Stimulated activated CD4-positive, alpha-beta T cell treated with anti-CD3 and anti-CD28 coated beads, Interleukin-2, amount 100 ng/mL, for 48 hours (primary cell): Measurements from ENCODE around the gene ZNF224.
"Not testable (repeated sequence)": the region's sequence is repeated elsewhere in the genome, so short reads cannot be mapped to it uniquely, and the experiment has no call there.

Source experiments
- DNase-seq, 2 donors: peaks; one replicate each; pipeline ENCODE4 v3.0.0-alpha.2; 2020

ZNF224 gene

DNA sequence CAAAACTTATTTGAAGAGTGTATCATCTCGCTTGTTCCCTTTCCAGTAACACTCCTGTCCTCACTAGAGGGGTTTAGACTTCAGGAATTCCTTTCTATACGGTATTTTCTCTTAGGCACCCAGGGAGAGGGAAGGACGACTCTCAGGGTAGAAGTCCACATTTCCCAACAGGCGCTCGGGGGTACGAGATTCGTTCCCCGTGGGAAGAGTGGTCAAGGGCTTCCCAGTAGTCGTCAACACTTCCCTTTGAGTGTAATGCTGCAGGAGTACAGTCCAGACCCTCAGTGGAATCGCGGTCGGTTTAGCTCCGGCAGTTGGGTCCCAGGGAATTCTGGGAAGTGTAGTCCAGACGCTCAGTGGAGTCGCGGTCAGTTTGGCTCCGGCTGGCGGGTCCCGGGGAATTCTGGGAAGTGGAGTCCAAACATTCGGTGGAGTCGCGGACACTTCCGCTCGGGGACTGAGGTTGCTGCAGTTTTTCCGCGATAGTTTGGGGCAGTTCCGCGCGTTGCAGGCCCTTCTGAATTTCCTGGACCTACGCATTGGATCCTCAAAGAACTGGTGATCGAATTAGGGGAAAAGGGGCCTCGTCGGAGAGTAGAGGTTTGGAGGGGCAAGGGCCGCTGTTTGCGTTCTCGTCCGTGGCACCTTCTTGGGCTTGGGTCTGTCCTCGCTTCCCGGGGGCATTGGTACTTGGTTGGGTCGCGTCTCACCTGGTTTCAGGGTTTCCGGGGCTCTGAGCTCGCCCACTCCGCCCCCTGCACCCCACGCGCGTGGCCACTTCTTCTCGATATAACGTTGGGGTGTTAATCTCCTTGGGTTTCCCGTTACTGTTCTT is at the start of gene ZNF224:
TSS of gene ZNF224 (plus strand) at position 431 of the 835 bp plus-strand sequence. CDS start 3,513 bp downstream, outside the sequence.
- DNase-seq, result peak; percentile 72 to 74

DNA sequence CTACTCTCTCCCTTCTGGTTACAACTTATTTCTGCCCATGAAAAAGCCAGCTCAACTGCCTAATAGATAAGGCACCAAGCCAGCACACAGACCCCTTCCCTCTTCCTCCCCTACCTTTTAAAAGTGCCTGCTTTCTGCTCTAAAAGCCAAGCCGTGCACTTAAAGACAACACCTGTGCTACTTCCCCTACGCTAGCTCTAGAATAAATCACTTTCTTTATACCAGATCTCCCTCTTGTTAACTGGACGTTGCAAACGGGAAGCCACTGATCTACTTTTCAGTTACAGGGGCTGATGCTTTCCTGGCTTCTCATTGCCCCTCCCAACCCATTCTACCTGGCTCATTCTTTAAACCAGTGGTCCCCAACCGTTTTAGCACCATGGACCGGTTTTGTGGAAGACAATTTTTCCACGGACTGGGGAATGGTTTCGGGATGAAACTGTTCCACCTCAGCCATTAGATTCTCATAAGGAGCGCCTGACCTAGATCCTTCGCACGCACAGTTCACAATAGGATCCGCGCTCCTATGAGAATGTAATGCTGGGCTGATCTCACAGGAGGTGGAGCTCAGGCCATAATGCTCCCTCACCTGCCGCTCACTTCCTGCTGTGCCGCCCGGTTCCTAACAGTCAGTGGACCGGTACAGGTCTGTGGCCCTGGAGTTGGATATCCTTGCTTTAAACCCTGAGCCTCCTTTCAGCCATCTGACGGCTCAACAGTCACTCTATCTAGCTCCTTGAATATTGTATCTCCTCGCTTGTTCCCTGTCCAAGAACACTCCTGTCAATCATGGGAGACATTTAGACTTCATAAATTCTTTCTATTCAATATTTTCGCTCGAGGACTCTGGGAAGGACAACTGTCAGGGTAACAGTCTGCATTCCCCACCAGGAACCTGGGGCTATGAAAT is 43.2 kb upstream of the ZNF224 start:
- DNase-seq, result peak in 1 of 2 donors; percentile 6

DNA sequence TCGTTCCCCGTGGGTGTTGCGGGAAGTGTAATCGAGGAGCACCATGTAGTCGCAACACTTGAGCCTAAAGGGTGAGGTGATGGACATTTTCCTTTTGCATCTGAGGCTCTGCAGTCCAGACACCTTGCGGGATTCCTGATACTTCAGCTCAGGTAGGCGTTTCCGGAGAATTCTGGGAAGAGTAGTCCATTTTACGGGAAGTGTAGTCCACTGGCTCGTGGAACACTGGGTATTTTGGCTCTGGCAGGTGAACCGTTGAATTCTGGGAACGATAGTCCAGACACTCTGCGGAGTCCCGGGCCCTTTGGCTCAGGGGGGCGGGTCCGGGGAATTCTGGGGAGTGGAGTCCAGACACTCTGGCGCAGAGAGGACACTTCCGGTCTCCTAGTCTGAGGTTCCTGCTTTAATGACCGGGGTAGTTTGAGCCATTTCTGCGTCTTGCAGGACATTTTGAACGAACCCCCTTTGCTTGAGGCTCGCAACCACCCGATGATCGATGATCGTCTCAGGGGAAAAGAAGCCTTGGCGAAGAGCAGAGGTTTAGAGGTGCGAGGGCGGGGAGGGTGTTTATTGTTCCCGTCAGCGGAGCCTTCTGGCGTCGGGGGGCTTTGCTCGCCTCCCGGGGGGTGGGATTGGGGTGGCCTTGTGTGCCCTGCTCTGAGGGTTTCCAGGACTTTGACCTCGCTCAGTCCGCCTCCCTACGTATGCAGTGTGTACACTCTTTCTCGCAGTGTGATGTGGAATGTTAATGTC is 42.3 kb upstream of the ZNF224 start, which contains the start of gene ZNF223:
TSS of gene ZNF223 (plus strand) at position 387 of the 753 bp plus-strand sequence. CDS start 3,141 bp downstream, outside the sequence.
- DNase-seq, result peak; percentile 32 to 38

DNA sequence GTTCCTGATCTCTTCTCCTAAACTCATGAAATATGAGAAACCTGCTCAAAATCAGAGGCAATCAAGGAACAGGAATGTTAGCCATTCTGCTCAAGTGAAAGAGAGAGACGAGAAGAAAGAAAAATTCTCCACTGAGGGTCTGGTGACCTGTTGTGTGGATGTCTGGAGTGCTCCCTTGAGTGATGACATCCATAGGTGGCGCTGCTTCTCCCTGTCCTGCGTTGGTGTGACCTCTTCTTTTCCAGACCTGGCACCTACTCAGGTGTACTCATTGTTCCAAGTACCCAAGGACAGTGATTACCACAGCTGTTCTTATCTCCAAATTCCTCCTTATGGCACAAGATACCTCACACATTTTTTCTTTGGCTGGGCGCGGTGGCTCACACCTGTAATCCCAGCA is 38.3 kb upstream of the ZNF224 start:
- DNase-seq, result no peak

DNA sequence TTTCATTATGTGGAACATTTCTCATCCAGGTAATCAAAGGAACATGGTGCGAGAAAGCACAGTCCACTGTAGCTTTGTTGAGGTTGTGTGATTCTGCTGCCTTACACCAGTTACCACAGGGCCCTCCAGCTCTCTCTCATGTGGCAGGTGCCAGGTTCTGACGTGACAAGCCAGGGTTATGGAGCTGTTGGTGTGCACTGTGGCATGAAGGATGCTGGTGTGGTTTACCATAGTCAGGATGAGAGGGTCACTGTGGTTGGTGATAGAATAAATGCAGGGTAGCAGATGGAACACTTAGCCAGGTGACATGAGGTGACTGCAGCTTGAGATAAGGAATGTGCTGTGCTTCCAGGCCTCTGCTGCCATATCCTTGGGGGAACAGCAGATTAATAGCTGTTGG is 34.9 kb upstream of the ZNF224 start:
- DNase-seq, result no peak

DNA sequence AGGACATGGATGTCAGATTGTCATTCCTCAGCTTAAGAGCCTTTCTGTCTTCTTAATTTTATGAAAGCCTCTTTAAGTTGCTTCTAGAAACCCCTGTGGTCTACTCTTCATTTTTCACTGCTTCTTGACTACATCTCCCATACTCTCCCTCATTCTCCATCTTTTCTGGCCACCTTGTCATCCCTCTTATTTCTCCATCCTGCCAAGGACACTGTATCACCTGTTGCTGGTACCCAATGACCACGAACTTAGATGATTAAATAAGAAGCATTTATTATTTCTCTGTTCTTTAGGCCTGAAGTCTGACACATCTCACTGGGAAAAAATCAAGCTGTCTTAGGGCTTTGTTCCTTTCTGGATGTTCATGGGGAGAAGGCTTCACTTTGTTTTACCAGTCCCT is 33.1 kb upstream of the ZNF224 start:
- no peak for DNase-seq

DNA sequence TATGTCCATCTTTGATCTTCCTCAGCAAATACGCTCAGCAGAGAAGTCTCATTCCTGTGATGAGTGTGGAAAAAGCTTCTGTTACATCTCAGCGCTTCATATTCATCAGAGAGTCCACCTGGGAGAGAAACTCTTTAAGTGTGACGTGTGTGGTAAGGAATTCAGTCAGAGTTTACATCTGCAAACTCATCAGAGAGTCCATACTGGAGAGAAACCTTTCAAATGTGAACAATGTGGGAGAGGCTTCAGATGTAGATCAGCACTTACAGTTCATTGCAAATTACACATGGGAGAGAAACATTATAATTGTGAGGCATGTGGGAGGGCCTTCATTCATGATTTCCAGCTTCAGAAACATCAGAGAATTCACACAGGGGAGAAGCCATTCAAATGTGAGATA is 27.9 kb upstream of the ZNF224 start:
- DNase-seq, result no peak

DNA sequence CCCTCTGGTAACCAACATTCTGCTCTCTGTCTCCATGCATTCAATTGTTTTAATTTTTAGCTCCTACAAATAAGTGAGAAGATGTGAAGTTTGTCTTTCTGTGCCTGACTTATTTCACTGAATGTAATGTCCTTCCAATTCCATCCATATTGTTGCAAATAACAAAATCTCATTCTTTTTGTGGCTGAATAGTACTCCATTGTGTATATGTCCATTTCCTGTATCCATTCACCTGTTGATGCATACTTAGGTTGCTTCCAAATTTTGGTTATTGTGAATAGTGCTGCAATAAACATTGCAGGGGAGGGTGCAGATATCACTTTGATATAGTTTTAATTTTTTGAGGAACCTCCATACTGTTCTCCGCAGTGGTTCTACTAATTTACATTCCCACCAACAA is 24.7 kb upstream of the ZNF224 start:
- DNase-seq, result no peak

DNA sequence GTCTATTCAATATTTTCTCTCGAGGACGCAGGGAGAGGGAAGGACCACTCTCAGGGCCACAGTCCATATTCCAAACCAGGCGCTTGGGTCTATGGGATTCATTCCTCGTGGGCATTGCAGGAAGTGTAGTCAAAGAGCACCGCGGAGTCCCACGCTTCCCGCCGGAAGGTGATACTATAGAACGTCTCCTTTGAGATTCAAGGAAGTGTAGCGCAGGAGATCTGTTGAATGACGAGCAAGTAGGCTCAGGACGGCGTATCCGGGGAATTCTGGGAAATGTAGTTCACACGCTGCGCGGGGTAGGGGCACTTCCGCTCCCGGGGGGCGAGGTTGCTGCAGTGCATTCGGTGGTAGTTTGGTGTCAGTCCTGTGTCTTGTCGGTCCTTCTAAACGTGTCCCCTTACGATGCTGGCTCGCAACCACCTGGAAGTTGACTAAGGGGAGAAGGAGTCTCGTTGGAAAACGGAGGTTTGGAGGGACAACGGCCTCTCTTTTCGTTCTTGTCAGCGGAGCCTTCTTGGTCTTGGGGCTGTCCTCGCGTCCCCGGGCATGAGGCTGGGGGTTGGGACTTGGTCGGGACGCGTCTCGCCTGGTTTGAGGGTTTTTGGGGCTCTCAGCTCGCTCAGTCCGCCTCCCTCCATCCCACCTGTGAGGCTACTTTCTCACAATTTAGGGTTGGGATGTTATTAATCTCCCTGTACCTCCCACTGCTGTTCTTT is 22.2 kb upstream of the ZNF224 start, which contains the start of gene ZNF284:
TSS of gene ZNF284 (plus strand) at position 336 of the 719 bp plus-strand sequence. CDS start 4,231 bp downstream, outside the sequence.
- peak; percentile 66 to 68 for DNase-seq

DNA sequence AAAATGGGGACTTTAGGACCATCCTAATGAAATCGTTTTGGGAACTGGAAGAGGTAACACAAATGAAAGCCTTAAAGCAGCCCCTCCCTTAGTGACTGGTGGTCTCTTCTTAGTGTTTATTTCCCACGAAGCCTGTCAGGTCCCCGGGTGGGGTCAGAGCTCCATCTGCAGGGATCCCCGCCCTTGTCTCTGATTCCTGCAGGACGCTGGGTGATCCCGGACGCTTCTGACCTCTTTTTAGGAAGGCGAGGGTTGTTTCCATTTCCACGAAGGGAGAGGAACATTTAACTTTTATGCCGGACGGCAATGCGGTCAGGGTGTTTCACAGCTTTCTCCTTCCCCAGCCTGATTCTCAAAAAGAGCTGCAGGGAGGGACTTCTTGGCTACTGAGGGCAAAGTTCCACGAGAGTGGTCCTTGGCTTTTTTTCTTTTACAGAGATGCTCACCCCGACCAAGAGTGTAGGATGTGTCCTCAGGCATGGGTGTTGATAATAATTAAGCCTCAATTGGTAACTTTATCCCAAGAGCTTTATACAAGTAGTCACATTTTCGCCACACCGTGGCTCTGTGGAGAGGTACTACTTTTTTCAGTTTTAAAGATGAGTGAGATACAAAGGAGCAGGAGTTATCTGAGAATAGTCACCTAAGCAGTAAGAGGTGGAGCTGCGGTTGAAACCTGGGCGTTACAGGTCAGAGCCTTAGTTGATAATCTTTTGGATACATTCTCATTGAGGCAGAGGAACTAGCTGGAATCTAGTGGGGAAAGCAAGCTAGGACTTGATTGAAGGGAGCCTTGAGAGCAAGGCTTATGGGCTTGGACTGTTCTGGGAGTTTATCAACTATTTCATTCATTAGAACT is 21.4 kb upstream of the ZNF224 start:
- no peak for DNase-seq

DNA sequence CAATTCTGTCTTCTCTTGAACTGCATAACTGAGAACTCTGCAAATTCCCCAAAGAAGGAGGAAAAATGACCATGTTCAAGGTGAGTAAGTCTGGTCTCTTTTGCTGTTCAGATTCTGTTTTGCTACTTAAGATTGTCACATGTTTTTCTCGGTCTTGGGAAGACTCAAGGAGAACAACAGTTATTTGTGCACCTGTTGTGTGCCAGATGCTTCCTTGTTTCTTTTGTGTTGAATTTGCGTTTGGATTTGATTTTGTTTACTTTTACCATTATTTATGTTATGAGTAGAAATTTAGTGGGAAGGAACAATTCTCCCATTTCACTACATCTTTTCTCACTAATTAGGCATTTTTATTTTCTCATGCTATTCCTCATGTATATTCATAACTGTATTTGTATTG is 17.8 kb upstream of the ZNF224 start:
- no peak for DNase-seq

DNA sequence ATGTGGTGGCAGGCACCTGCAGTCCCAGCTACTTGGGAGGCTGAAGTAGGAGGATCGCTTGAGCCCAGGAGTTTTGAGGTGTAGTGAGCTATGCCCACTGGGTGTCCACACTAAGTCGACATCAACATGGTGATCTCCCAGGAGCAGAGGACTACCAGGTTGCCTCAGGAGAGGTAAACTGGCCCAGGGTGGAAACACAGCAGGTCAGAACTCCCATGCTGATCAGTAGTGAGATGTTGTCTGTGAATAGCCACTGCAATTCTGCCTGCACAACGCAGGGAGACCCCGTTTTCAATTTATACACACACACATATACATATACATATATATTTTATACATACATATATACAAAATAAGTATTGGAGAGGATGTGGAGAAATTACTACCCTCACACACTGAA is 2.1 kb upstream of the ZNF224 start:
- no peak for DNase-seq

DNA sequence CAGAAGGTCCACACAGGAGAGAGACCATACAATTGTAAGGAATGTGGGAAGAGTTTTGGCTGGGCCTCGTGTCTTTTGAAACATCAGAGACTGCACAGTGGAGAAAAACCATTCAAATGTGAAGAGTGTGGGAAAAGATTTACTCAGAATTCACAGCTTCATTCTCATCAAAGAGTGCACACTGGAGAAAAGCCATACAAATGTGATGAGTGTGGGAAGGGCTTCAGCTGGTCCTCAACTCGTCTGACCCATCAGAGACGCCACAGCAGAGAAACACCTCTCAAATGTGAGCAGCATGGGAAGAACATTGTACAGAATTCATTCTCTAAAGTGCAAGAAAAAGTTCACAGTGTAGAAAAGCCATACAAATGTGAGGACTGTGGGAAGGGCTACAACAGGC is 13.6 kb downstream of the ZNF224 start:
- no peak for DNase-seq

DNA sequence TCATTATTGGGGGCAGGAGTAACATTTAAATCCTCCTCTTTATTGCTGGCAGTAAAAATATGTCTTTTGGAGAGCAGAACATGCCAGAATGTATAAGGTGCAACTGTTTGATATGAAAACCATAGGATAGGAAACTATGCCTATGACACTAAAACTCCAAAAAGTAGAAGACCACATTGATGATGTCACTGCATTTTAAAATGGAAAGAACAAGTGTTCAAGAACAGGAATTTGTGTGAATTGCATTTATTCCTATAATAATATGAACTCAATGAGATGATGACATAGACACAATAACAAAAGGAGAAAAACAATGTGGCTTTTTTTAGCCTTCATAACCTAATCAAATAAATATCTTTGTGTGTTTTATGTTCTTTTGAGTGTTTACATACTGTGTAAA is 15.3 kb downstream of the ZNF224 start:
- DNase-seq, result no peak

DNA sequence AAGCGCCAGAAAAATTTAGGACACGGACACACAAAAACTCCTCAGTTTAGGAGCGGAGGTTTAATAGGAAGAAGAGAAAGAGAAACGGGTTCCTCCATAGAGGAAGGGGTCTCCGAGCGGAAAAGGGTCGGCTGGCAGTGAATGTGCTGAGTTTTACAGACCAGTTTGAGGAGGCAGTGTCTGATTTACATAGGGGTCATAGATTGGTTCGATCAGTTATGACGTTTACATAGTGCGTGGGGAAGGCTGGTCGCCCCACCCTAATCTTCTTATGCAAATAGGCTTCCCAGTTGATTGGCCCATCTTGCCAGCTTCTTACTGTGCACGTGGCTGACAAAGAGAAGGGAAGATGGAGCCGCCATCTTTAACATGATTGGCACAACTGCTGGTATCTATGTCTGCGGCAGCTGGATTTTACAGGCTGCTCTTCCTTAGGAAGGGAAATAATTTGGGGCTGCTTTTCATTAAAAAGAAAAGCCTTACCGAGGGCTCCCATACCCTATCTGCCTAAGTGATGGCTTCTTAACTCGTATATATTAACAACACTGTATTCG is 17.8 kb downstream of the ZNF224 start:
- no peak for DNase-seq

DNA sequence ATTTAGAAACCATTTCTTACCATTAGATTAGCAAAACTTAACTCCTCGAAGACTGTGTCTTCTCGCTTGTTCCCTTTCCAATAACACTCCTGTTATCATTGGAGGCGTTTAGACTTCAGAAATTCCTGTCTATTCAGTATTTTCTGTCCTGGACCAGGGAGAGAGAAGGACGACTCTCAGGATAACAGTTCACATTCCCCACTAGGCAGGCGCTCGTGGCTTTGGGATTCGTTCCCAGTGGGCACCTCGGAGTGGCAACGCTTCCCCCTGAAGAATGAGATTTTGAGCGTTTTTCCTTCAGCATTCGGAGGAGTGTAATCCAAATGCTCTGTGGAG is 18.6 kb downstream of the ZNF224 start:
- DNase-seq, result no peak

DNA sequence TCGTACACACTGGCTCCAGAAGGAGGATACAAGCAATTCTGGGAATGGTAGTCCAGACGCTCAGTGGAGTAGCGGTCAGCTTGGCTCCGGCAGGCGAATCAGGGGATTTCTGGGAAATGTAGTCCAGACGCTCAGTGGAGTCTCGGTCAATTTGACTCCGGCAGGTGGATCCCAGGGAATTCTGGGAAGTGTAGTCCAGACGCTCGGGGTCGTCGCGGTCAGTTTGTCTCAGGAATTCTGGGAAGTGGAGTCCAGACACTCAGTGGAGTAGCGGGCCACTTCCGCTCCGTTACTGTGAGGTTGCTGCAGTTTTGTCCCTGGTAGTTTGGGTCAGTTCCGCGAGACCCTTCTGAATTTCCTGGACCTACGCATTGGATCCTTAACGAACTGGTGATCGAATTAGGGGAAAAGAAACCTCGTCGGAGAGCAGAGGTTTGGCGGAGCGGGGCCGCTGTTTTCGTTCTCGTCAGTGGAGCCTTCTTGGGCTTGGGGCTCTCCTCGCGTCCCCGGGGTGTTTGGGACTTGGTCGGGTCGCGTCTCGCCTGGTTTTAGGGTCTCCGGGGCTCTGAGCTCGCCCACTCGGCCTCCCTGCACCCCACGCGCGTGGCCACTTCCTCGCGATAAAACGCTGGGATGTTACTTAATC is 19.1 kb downstream of the ZNF224 start, which contains the start of gene ZNF225:
TSS of gene ZNF225 (plus strand) at position 262 of the 646 bp plus-strand sequence. CDS start 2,429 bp downstream, outside the sequence.
- peak; percentile 63 to 75 for DNase-seq

DNA sequence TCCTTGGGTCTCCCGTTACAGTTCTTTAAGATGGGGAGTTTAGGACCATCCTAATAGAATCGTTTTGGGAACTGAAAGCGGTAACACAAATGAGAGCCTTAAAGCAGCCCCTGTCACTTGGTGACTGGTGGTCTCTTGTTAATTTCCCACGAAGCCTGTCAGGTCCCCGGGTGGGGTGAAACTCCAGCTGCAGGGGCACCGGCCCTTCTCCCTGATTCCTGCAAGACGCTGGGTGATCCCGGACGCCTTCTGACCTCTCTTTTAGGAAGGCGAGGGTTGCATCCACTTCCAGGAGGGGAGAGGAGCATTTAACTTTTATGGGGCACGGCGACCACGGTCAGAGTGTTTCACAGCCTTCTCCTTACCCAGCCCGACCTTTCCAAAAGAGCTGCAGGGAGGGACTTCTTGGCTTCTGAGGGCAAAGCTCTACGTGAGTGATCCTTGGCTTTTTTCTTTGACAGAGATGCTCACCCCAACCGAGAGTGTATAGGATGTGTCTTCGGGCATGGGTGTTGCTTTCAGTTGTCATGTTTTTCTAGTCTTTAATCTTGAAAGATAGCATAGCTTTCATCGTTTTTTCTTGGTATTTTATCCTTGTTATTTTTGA is 19.7 kb downstream of the ZNF224 start:
- DNase-seq, result no peak

DNA sequence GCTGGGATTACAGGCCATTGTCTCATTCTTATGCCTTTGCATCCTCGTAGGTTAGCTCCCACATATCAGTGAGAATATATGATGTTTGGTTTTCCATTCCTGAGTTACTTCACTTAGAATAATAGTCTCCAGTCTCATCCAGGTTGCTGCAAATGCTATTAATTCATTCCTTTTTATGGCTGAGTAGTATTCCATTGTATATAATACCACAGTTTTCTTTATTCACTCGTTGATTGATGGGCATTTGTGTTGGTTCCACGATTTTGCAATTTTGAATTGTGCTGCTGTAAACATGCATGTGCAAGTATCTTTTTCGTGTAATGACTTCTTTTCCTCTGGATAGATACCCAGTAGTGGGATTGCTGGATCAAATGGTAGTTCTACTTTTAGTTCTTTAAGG is 27.0 kb downstream of the ZNF224 start:
- not testable (repeated sequence) for DNase-seq

DNA sequence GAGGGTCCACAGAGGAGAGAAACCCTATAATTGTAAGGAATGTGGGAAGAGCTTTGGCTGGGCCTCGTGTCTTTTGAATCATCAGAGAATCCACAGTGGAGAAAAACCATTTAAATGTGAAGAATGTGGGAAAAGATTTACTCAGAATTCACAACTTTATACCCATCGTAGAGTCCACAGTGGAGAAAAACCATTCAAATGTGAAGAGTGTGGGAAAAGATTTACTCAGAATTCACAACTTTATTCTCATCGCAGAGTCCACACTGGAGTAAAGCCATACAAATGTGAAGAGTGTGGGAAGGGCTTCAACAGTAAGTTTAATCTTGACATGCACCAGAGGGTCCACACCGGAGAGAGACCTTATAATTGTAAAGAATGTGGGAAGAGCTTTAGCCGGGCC is 37.8 kb downstream of the ZNF224 start:
- no peak for DNase-seq
